Testis (tissue), 2 donors: ENCODE data around the gene ZNG1A.

Source experiments
- CTCF ChIP-seq, 3 experiments: fragments of 450-650 bp in 2 of 3; fragments of 200-600 bp in 1 of 3; sonication (generic) in 1 of 3; IDR thresholded peaks; one replicate each; pipeline ENCODE4 v1.5.1; 2016 to 2019; ENCODE audit warnings: antibody characterized with exemption in 3 of 3, mild to moderate bottlenecking in 2 of 3, moderate library complexity in 1 of 3
- POLR2A ChIP-seq: fragments of 450-650 bp; IDR thresholded peaks from one replicate; pipeline ENCODE4 v1.6.1; 2017; ENCODE audit warnings: antibody characterized with exemption, mild to moderate bottlenecking, moderate library complexity

GRCh38 chr9:219670-220365 is 41.0 kb upstream of the ZNG1A start:
- TF ChIP-seq CTCF (IDR thresholded peaks at IDR 0.05) (no peak), POLR2A (no peak)
